WERI-Rb-1 (cell line): ENCODE measurements around the gene POU2AF1.
A peak's percentile ranks its signal among the peaks of the same experiment; 100 is the strongest.

Source experiments
- DNase-seq: peaks from one replicate; pipeline ENCODE4 v3.0.0-alpha.2; 2020
- H3K27ac ChIP-seq: fragments of 250-450 bp; sonication (Bioruptor Pico); 2 replicates; pipeline ENCODE4 v1.5.1; 2020; ENCODE audit warnings: mild to moderate bottlenecking, moderate library complexity
- H3K27me3 ChIP-seq: fragments of 250-450 bp; sonication (Bioruptor Pico); 2 replicates; pipeline ENCODE4 v1.5.1; 2021; ENCODE audit warnings: mild to moderate bottlenecking, low read depth, moderate library complexity; ENCODE audit not compliant: insufficient read depth, severe bottlenecking
- H3K36me3 ChIP-seq: fragments of 250-450 bp; sonication (Bioruptor Pico); 2 replicates; pipeline ENCODE4 v1.5.1; 2020; ENCODE audit warnings: mild to moderate bottlenecking, moderate library complexity
- H3K4me3 ChIP-seq: 2 replicates; pipeline ENCODE4 v1.5.1; 2011; ENCODE audit warnings: low read depth, mild to moderate bottlenecking, control low read depth, low read length
- H3K9me3 ChIP-seq: fragments of 250-450 bp; sonication (Bioruptor Pico); 2 replicates; pipeline ENCODE4 v1.5.1; 2021; ENCODE audit warnings: mild to moderate bottlenecking, moderate library complexity; ENCODE audit not compliant: severe bottlenecking
- TF ChIP-seq, protein P1 (sequence below): IDR thresholded peaks from 2 replicates; pipeline ENCODE4 v1.5.1; 2011; ENCODE audit warnings: low read depth, mild to moderate bottlenecking, control low read depth, inconsistent platforms, low read length

POU2AF1 gene

DNA sequence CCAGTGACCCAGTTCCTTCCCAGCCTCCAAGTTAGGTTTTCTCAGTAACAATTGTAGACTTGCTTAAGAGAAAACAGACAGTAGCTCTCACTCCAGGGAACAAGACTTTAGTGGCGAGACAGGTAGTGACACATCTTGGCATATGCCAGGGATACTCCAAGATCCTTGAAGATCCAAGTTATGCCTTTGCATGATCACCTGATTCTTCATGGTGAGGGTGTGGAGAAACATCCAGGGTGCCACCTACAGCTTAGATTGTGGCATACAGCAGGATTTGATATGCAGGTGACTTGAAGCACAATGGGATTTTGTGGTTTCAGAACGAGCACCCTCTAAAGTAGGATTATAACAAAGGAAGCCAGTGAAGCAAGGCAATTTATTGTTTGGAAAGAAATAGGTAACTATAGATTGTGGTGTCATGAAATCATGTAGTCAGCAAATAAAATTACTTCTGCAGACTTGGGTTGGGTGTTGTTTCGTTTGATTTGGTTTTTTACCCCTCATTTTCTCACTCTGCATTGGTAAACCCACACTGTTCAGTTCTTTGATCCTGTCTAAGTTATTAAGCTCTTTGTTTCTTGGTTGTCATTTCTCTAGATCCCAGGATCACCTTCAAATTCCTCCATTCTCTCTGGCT, 71.5 kb downstream of the POU2AF1 start:
- Histone ChIP-seq H3K4me3 (no peak overlapping the region), H3K27ac (peak overlapping the region; percentile 40), H3K9me3 (no peaks in the 10 kb centered on the region), H3K27me3 (no peaks in the 10 kb centered on the region), H3K36me3 (no peaks in the 10 kb centered on the region)
- TF ChIP-seq, protein P1, sequence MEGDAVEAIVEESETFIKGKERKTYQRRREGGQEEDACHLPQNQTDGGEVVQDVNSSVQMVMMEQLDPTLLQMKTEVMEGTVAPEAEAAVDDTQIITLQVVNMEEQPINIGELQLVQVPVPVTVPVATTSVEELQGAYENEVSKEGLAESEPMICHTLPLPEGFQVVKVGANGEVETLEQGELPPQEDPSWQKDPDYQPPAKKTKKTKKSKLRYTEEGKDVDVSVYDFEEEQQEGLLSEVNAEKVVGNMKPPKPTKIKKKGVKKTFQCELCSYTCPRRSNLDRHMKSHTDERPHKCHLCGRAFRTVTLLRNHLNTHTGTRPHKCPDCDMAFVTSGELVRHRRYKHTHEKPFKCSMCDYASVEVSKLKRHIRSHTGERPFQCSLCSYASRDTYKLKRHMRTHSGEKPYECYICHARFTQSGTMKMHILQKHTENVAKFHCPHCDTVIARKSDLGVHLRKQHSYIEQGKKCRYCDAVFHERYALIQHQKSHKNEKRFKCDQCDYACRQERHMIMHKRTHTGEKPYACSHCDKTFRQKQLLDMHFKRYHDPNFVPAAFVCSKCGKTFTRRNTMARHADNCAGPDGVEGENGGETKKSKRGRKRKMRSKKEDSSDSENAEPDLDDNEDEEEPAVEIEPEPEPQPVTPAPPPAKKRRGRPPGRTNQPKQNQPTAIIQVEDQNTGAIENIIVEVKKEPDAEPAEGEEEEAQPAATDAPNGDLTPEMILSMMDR: 0 out of 2 replicates have a peak, but pooled peaks have one; percentile 24
- DNase-seq: no peak

DNA sequence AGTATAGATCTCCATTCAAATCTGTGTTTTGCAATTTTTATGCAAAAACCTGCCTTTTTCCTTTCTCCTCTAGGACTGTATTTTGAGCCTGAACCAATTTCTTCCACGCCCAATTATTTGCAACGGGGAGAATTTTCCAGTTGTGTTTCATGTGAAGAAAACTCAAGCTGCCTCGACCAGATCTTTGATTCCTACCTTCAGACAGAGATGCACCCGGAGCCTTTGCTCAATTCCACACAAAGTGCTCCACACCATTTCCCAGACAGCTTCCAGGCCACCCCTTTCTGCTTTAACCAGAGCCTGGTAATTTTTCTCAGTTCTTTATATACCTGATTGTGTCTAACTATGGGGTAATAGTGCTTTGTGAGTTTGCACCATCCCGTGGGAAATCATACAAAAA, 72.8 kb downstream of the POU2AF1 start:
- TF ChIP-seq, protein P1: no peak
- Histone ChIP-seq H3K27ac (no peak overlapping the region), H3K27me3 (no peaks in the 10 kb centered on the region), H3K9me3 (no peaks in the 10 kb centered on the region), H3K4me3 (no peak overlapping the region), H3K36me3 (no peaks in the 10 kb centered on the region)
- no peak for DNase-seq

DNA sequence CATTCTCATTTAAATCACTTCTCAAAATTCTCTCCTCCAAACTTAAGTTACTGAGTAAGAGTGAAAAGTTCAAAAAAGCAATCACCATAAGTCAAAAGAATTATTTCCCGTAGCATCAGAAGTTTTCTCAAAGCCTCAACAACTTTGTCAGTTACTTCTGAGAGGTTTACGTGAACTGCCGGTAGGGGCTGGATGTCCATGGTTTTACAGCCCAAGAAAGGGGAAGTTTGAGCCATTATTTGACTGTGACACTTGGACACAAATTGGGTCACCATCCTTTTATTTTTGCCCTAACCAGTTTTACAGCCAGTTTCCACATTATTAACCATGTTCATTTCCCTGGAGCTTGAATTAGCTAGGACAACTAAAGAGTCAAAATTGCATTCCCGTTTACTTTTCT, 73.2 kb downstream of the POU2AF1 start:
- TF ChIP-seq, protein P1: no peak
- Histone ChIP-seq H3K27ac (no peak overlapping the region), H3K27me3 (no peaks in the 10 kb centered on the region), H3K9me3 (no peaks in the 10 kb centered on the region), H3K36me3 (no peaks in the 10 kb centered on the region), H3K4me3 (no peak overlapping the region)
- DNase-seq: no peak

DNA sequence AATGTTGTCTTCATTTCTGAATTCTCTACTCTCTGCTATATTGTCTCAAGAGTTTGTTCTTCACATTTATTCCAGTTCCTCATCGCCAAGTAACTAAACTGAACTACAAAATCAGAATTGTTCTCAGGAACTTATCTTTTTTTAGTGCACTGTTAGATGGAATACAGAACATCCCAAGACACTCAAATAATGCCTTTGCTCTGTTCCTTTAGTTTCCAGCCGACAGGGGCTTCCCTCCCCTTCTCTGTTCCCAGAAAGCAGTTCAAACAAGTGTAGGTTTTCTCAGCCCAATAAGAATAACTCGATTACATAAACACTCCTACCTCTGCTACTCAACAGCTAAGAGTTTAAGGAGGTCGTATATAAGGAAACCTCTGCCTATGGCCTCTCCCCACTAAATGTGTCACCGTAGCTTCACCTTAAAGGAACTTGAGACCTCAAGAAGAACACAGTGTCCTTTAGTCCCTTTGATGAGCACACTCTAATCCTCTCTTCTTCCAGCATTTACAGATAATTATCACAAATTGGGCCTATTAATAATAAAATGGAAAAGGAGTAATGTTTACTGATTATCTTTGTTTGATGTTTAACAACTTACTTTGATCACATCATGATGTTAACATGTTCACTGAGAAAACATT, 73.8 kb downstream of the POU2AF1 start:
- DNase-seq: no peak
- Histone ChIP-seq H3K36me3 (no peaks in the 10 kb centered on the region), H3K4me3 (no peak overlapping the region), H3K27me3 (no peaks in the 10 kb centered on the region), H3K27ac (no peak overlapping the region), H3K9me3 (no peaks in the 10 kb centered on the region)
- TF ChIP-seq, protein P1: no peak

DNA sequence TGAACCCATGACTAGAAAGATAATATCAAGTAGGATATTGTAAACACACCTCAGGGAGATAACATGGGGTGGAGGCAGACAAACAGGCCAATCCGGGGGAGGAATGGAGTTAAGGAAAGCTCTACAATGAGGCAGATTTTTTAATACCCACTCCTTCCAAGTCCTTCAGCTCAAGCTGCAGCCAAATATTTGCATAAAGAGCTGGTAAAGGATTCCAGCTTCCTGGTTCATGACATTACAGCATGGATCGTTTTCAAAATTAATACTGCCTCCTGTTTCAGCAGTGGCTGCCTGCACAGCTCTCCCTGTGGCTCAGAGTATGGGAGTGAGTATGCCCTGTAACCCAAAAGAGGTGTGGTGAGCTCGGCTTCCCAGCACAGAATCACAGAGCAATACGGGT, 75.6 kb downstream of the POU2AF1 start:
- H3K36me3 ChIP-seq: no peaks in the 10 kb centered on the region
- no peak overlapping the region for H3K27ac ChIP-seq
- TF ChIP-seq, protein P1: no peak
- H3K4me3 ChIP-seq: no peak overlapping the region
- H3K27me3 ChIP-seq: no peaks in the 10 kb centered on the region
- no peaks in the 10 kb centered on the region for H3K9me3 ChIP-seq
- DNase-seq: no peak
